H1 (cell line): ENCODE results near the gene GSX1. TPM values are rescaled to one million over a fixed set of nuclear protein-coding genes. Genes with fewer than 3 reads are reported as not detected.
A peak's percentile ranks its signal among the peaks of the same experiment; 100 is the strongest.

Experiments used
- CTCF ChIA-PET: fragments of 300-600 bp; sonication (Branson Sonifier 250); formaldehyde crosslinking; loops from one replicate; lab custom pipeline; 2021; ENCODE audit not compliant: partially characterized antibody; lab: Charles Lee
- POLR2A ChIA-PET: fragments of 300-600 bp; sonication (Branson Sonifier 250); formaldehyde crosslinking; loops from one replicate; lab custom pipeline; 2021; ENCODE audit warnings: inconsistent platforms; ENCODE audit not compliant: partially characterized antibody; lab: Charles Lee
- DNase-seq, 2 experiments: peaks; one replicate each; pipeline versions ENCODE4 v3.0.0 to v3.0.0-alpha.2; 2010 to 2022; ENCODE audit warnings: low spot score in 2 of 2, low read depth in 1 of 2, mixed read lengths in 1 of 2
- FAIRE-seq: peaks from 2 replicates; lab custom pipeline; 2011; peaks lifted over from hg19 to GRCh38; lab: Jason Lieb, UNC
- H2AFZ ChIP-seq: 2 replicates; pipeline ENCODE4 v1.8.1; 2012; ENCODE audit warnings: low read length, inconsistent platforms
- H2AK5ac ChIP-seq: 2 replicates; pipeline ENCODE4 v1.6.1; 2013; ENCODE audit warnings: low read depth, low read length
- H2BK120ac ChIP-seq: replicated peaks from 2 replicates; pipeline ENCODE3; 2013; ENCODE audit warnings: low read depth, low read length, inconsistent platforms
- H2BK12ac ChIP-seq: 2 replicates; pipeline ENCODE4 v1.6.1; 2013; ENCODE audit warnings: low read depth, low read length
- H2BK15ac ChIP-seq: 2 replicates; pipeline ENCODE4 v1.6.1; 2013; ENCODE audit warnings: low read length
- H2BK20ac ChIP-seq: 2 replicates; pipeline ENCODE4 v1.6.1; 2013; ENCODE audit warnings: low read length
- H2BK5ac ChIP-seq: 2 replicates; pipeline ENCODE4 v1.6.1; 2013; ENCODE audit warnings: low read depth, low read length
- H3K14ac ChIP-seq: 2 replicates; pipeline ENCODE4 v1.6.1; 2013; ENCODE audit warnings: inconsistent platforms; ENCODE audit not compliant: insufficient read length
- H3K18ac ChIP-seq: 2 replicates; pipeline ENCODE4 v1.6.1; 2013; ENCODE audit warnings: low read length; ENCODE audit errors: extremely low read depth
- H3K23ac ChIP-seq: 2 replicates; pipeline ENCODE4 v1.6.1; 2013; ENCODE audit warnings: inconsistent platforms; ENCODE audit not compliant: insufficient read length
- H3K23me2 ChIP-seq: 2 replicates; pipeline ENCODE4 v1.6.1; 2013; ENCODE audit warnings: low read depth, low read length
- H3K27ac ChIP-seq: 2 replicates; pipeline ENCODE4 v1.6.1; 2011; ENCODE audit warnings: low read depth, low read length, inconsistent platforms
- H3K27me3 ChIP-seq, 4 experiments: replicated peaks in 1 of 4; 1 replicate in 1 of 4; 2 replicates in 3 of 4; pipeline versions ENCODE4 v1.6.1 to v1.8.1; 2011 to 2013; ENCODE audit warnings: low read length in 3 of 4, mild to moderate bottlenecking in 3 of 4, inconsistent platforms in 2 of 4, mixed read lengths in 2 of 4, moderate library complexity in 1 of 4; ENCODE audit not compliant: control insufficient read depth in 3 of 4, insufficient read depth in 3 of 4; ENCODE audit errors: extremely low read depth in 1 of 4
- H3K36me3 ChIP-seq, 4 experiments: 2 replicates each; pipeline versions ENCODE4 v1.6.1 to v1.8.1; 2011 to 2013; ENCODE audit warnings: mild to moderate bottlenecking in 4 of 4, low read length in 3 of 4, moderate library complexity in 2 of 4, control low read depth in 1 of 4, inconsistent platforms in 1 of 4; ENCODE audit not compliant: insufficient read depth in 4 of 4, control insufficient read depth in 2 of 4
- H3K4ac ChIP-seq: replicated peaks from 2 replicates; pipeline ENCODE3; 2013; ENCODE audit warnings: low read length, low read depth, mixed read lengths, inconsistent platforms; ENCODE audit not compliant: insufficient read length
- H3K4me1 ChIP-seq, 4 experiments: replicated peaks in 1 of 4; 1 replicate in 1 of 4; 2 replicates in 3 of 4; pipeline versions ENCODE4 v1.6.1 to v1.8.1; 2011 to 2013; ENCODE audit warnings: low read length in 3 of 4, inconsistent platforms in 2 of 4, mixed read lengths in 1 of 4; ENCODE audit not compliant: insufficient read depth in 4 of 4, control insufficient read depth in 3 of 4
- H3K4me2 ChIP-seq, 2 experiments: 2 replicates each; pipeline versions ENCODE4 v1.6.1 to v1.8.1; 2011 to 2013; ENCODE audit warnings: low read depth in 2 of 2, low read length in 2 of 2, control low read depth in 1 of 2, inconsistent platforms in 1 of 2, mild to moderate bottlenecking in 1 of 2; ENCODE audit not compliant: insufficient read depth in 1 of 2
- H3K4me3 ChIP-seq, 4 experiments: fragments of 200-600, 300-600 bp in 1 of 4; sonication (generic), shearing (Covaris generic), sonication (Bioruptor Twin) in 1 of 4; 2 replicates each; pipeline versions ENCODE4 v1.5.1 to v1.8.1; 2011 to 2016; ENCODE audit warnings: low read length in 4 of 4, low read depth in 3 of 4, control low read depth in 2 of 4, inconsistent platforms in 2 of 4, mild to moderate bottlenecking in 2 of 4, mixed read lengths in 1 of 4, moderate library complexity in 1 of 4; ENCODE audit not compliant: insufficient read depth in 2 of 4; ENCODE audit errors: extremely low read depth in 1 of 4
- H3K56ac ChIP-seq: replicated peaks from 2 replicates; pipeline ENCODE3; 2013; ENCODE audit warnings: low read depth, mild to moderate bottlenecking, mixed read lengths, low read length, inconsistent platforms; ENCODE audit not compliant: insufficient read length
- H3K79me1 ChIP-seq: 2 replicates; pipeline ENCODE4 v1.6.1; 2013; ENCODE audit warnings: low read depth, low read length, control low read depth
- H3K79me2 ChIP-seq, 2 experiments: 2 replicates each; pipeline versions ENCODE4 v1.6.1 to v1.8.1; 2012 to 2013; ENCODE audit warnings: low read length in 2 of 2, mild to moderate bottlenecking in 2 of 2, inconsistent platforms in 1 of 2; ENCODE audit not compliant: insufficient read depth in 2 of 2, control insufficient read depth in 1 of 2
- H3K9ac ChIP-seq, 4 experiments: replicated peaks in 1 of 4; 1 replicate in 1 of 4; 2 replicates in 3 of 4; pipeline versions ENCODE4 v1.6.1 to v1.8.1; 2011 to 2013; ENCODE audit warnings: low read depth in 3 of 4, low read length in 3 of 4, control low read depth in 2 of 4, mild to moderate bottlenecking in 2 of 4, moderate library complexity in 2 of 4, inconsistent platforms in 1 of 4; ENCODE audit errors: extremely low read depth in 1 of 4
- H3K9me3 ChIP-seq, 2 experiments: 2 replicates each; pipeline versions ENCODE4 v1.6.1 to v1.8.1; 2012 to 2013; ENCODE audit warnings: mild to moderate bottlenecking in 2 of 2, moderate library complexity in 2 of 2, control low read depth in 1 of 2, inconsistent platforms in 1 of 2, low read depth in 1 of 2, low read length in 1 of 2, mixed read lengths in 1 of 2; ENCODE audit not compliant: insufficient read depth in 2 of 2
- H4K20me1 ChIP-seq, 2 experiments: replicated peaks in 1 of 2; 2 replicates each; pipeline versions ENCODE3 to v1.8.1; 2011 to 2013; ENCODE audit warnings: inconsistent platforms in 2 of 2, low read length in 2 of 2, mild to moderate bottlenecking in 1 of 2; ENCODE audit not compliant: insufficient read depth in 2 of 2, control insufficient read depth in 1 of 2
- H4K5ac ChIP-seq: 2 replicates; pipeline ENCODE4 v1.6.1; 2013; ENCODE audit warnings: low read length, low read depth, mixed read lengths, inconsistent platforms; ENCODE audit not compliant: insufficient read length
- H4K8ac ChIP-seq: 2 replicates; pipeline ENCODE4 v1.8.0; 2013; ENCODE audit warnings: mild to moderate bottlenecking, moderate library complexity, low read length, inconsistent platforms; ENCODE audit not compliant: insufficient read depth; ENCODE audit errors: extremely low read depth
- H4K91ac ChIP-seq: replicated peaks from 2 replicates; pipeline ENCODE3; 2013; ENCODE audit warnings: low read length, mixed read lengths, inconsistent platforms; ENCODE audit not compliant: insufficient read length
- EZH2 ChIP-seq: fragments of 200-600 bp; sonication (generic); IDR thresholded peaks from 2 replicates; pipeline ENCODE4 v1.7.1; 2012; ENCODE audit warnings: low read depth, mild to moderate bottlenecking, moderate library complexity, low read length, inconsistent platforms; ENCODE audit not compliant: severe bottlenecking
- KDM5A ChIP-seq: fragments of 200-600 bp; IDR thresholded peaks from 2 replicates; pipeline ENCODE4 v1.7.1; 2012; ENCODE audit warnings: mild to moderate bottlenecking, low read length, inconsistent platforms, mixed read lengths
- RNF2 ChIP-seq: fragments of 200-900, 300-1000 bp; sonication (generic); IDR thresholded peaks from 2 replicates; pipeline ENCODE4 v1.7.1; 2016; ENCODE audit warnings: borderline replicate concordance, low read depth, mild to moderate bottlenecking, antibody characterized with exemption, low read length; ENCODE audit not compliant: poor library complexity, severe bottlenecking; ENCODE audit errors: missing control alignments
- RXRA ChIP-seq: IDR thresholded peaks from 2 replicates; pipeline ENCODE4 v1.6.1; 2011; ENCODE audit warnings: low read depth, mild to moderate bottlenecking, low read length, moderate library complexity; ENCODE audit not compliant: insufficient read depth
- SUZ12 ChIP-seq: fragments of 200-600 bp; sonication (generic); IDR thresholded peaks from 2 replicates; pipeline ENCODE4 v1.6.1; 2012; ENCODE audit warnings: mild to moderate bottlenecking, inconsistent platforms, low read length, moderate library complexity, mixed read lengths
- WGBS, 2 experiments: shearing (Covaris generic) in 1 of 2; methylation state at CpG; one replicate each; pipeline versions ENCODE4 v1.1.6 to v1.1.7; 2013 to 2015; ENCODE audit warnings: low lambda C conversion rate in 2 of 2, mixed read lengths in 2 of 2, inconsistent platforms in 1 of 2, low coverage in 1 of 2, missing lambda C conversion rate in 1 of 2; ENCODE audit not compliant: insufficient replicate concordance in 2 of 2, insufficient coverage in 1 of 2, insufficient read length in 1 of 2; ENCODE audit errors: extremely low coverage in 1 of 2, missing lambda C conversion rate in 1 of 2; 5-methylcytosine and 5-hydroxymethylcytosine counted together
- polyA plus RNA-seq, 7 experiments: library from polyadenylated mRNA; depleted of rRNA in 3 of 7; stranded (reverse) in 5 of 7; unstranded in 2 of 7; fragments of >200 nt in 5 of 7; fragments of 200-250 nt in 2 of 7; gene quantifications; 1 replicate in 5 of 7; 2 replicates in 1 of 7; 4 replicates in 1 of 7; pipeline versions ENCODE4 v1.2.1 to v1.2.3, GENCODE V29; 2011 to 2013; ENCODE audit warnings: missing spikeins in 2 of 7, mixed read lengths in 2 of 7
- total RNA-seq: library from RNA; stranded (reverse); fragmentation: NEBNext Ultra II Directional; extraction: Animal tissue kit (Norgen Biotek cat#: 25700); gene quantifications from 2 replicates; pipeline ENCODE4 v1.2.1, GENCODE V29; 2021
- TF ChIP-seq, protein P1 (sequence below): IDR thresholded peaks from 2 replicates; pipeline ENCODE4 v1.6.1; 2012; ENCODE audit warnings: inconsistent platforms

Gene GSX1
- total and polyA plus RNA-seq, 2 of the 8 experiments (the other 6 are each of a cell fraction or from before 2014, with no cell fraction given): not detected

DNA sequence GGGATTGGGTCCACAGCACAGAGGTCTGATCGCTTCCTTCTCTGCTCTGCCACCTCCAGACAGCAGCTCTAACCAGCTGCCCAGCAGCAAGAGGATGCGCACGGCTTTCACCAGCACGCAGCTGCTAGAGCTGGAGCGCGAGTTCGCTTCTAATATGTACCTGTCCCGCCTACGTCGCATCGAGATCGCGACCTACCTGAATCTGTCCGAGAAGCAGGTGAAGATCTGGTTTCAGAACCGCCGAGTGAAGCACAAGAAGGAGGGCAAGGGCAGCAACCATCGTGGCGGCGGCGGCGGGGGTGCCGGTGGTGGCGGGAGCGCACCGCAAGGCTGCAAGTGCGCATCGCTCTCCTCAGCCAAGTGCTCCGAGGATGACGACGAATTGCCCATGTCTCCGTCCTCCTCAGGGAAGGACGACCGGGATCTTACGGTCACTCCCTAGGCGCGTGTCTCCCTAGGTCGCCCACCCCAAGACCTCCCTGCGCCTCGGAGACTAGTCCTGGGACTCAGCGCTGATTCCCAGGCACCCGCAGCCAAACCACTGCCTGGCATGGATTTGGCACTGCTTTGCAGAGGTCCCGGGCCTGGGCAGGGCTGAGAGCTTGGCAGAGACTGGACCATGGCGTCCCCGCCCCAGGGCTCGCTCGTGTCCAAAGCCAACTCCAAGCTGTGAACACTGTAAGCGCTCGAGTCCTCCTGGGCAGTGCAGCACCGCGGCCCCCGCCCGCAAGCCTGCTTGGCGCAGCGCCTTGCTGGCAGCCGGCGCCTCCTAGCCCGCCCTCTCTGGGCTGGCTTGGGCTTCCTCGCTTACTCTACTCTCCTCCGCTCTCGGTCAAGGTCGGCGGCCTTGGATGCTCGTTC is 1.5 kb downstream of the GSX1 start:
- Histone ChIP-seq H3K23me2 (peaks cover 8% of the 10 kb centered on the region; the same call in 1 of the 2 replicates), H2AK5ac (peak overlapping the region; percentile 3; the same call in 1 of the 2 replicates), H3K56ac (no peak overlapping the region), H2BK120ac (no peak overlapping the region), H4K8ac (peak overlapping the region; percentile 26; the same call in 1 of the 2 replicates), H3K9me3 (no peaks in the 10 kb centered on the region), H3K79me1 (no peaks in the 10 kb centered on the region), H3K27me3 (peaks cover 96 to 100% (median 100%) of the 10 kb centered on the region in 4 experiments), H3K79me2 (no peaks in the 10 kb centered on the region), H3K9ac (no peak overlapping the region), H3K18ac (peak overlapping the region; percentile 32), H3K23ac (no peak overlapping the region), H2AFZ (no peak overlapping the region), H2BK5ac (no peak overlapping the region), H2BK12ac (peak overlapping the region; percentile 90), H3K4ac (no peak overlapping the region), H3K36me3 (peaks cover 0 to 4% (median 0%) of the 10 kb centered on the region in 4 experiments; a peak in 1 of 8 replicates), H4K20me1 (peaks cover 22 to 51% of the 10 kb centered on the region in 2 experiments), H3K4me2 (peak overlapping the region; percentile 38 to 49; a peak in 3 of 4 replicates), H3K14ac (no peak overlapping the region), H4K91ac (no peak overlapping the region)
- ChIA-PET POLR2A (interaction anchor here (1.2 kb wide), 1 partner anchor 29 kb away, joined by 5 read pairs; no protein-coding TSS in a partner anchor), CTCF (interaction anchor here (0.6 to 23.4 kb wide), 7 partner anchors 24 to 188 kb away, joined by 3 to 345 read pairs (median 5); partner anchors contain the start of genes CDX2 and PDX1)
- WGBS, 2 experiments: 6% methylated on average over 48 of the region's 63 CpGs; no CpG with 5 or more reads in 1 of the 2 experiments
- DNase-seq (peak in 1 of 2 experiments; percentile 66), FAIRE-seq (no peak)
- TF ChIP-seq RNF2 (peak; percentile 92), KDM5A (no peak), SUZ12 (peak; percentile 99), EZH2 (peak; percentile 100), RXRA (no peak)
- TF ChIP-seq, protein P1, sequence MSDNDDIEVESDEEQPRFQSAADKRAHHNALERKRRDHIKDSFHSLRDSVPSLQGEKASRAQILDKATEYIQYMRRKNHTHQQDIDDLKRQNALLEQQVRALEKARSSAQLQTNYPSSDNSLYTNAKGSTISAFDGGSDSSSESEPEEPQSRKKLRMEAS: peak; percentile 9; the same call in 1 of the 2 replicates
- TF ChIP-seq, all 59 proteins: peak for 4
- H3K4me1 ChIP-seq: peaks cover 13 to 57% (median 35%) of the 10 kb centered on the region in 4 experiments
- 0 out of 2 replicates have a peak overlapping the region, but pooled peaks have one; percentile 32 for H2BK20ac ChIP-seq
- peak overlapping the region; percentile 88; the same call in 1 of the 2 replicates for H2BK15ac ChIP-seq
- H3K4me3 ChIP-seq: peak overlapping the region in 1 of 4 experiments; percentile 14; a peak in 1 of 8 replicates
- H3K27ac ChIP-seq: no peak overlapping the region
- no peak overlapping the region for H4K5ac ChIP-seq
